ENCODE data around the gene SMIM7. TPM values are rescaled to one million over a fixed set of nuclear protein-coding genes. Genes with fewer than 3 reads are reported as not detected.
A peak's percentile ranks its signal among the peaks of the same experiment; 100 is the strongest.

The SMIM7 gene
- total and polyA plus RNA-seq, 5 donors, result 42.7 to 62.6 (median 48.5) TPM

- no peaks in the 10 kb centered on the region for H3K9me3 ChIP-seq (ENCODE audit: control insufficient read depth, low read length)
- H3K27ac ChIP-seq (ENCODE audit: low read length), result no peak overlapping the region
- no peaks in the 10 kb centered on the region for H3K27me3 ChIP-seq (ENCODE audit: control insufficient read depth, insufficient read depth)
- H3K4me1 ChIP-seq (ENCODE audit: control insufficient read depth, insufficient read depth, low read length), result peaks cover 34% of the 10 kb centered on the region
- no peak overlapping the region for H3K4me3 ChIP-seq (ENCODE audit: low read length)
- 88% methylated on average over 5 of the region's 5 CpGs for WGBS
- ATAC-seq, result no peak
- no peak for DNase-seq
- intact Hi-C loops (cut with DNase I), result no loop called here
Measured at GRCh38 chr19:16609511-16610200, 50.3 kb downstream of the SMIM7 start.

- intact Hi-C loops (cut with DNase I), result no loop called here
- ATAC-seq (peak; percentile 79 to 84), DNase-seq (no peak)
- 64% methylated on average over 1 of the region's 1 CpG for WGBS
- Histone ChIP-seq H3K4me3 (ENCODE audit: low read length) (no peak overlapping the region), H3K27ac (ENCODE audit: low read length) (peak overlapping the region; percentile 79), H3K27me3 (ENCODE audit: control insufficient read depth, insufficient read depth) (no peaks in the 10 kb centered on the region), H3K4me1 (ENCODE audit: control insufficient read depth, insufficient read depth, low read length) (peaks cover 30% of the 10 kb centered on the region), H3K9me3 (ENCODE audit: control insufficient read depth, low read length) (no peaks in the 10 kb centered on the region)
Measured at GRCh38 chr19:16608290-16608739, 51.6 kb downstream of the SMIM7 start.

DNA sequence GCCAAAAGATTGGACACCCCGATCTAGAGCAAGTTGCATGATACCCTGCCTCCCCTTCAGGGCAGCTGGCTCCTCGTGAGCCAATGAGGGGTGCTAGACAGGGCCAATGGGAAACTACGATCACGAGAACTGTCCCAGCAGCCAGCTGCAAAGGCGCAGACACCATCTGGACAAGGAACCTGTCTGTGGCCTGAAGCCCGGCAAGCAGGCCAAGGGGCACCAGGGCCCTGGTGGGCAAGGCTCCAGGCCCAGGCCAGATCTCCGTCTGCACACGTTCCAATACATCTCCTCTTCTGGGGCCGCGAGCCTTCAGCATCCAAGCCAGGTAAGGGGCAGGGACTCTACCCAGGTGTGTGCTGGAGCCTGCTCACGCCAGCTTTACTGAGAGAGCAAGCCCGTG lies 52.1 kb downstream of the SMIM7 start:
- ATAC-seq, result peak; percentile 4 to 21
- Histone ChIP-seq H3K27me3 (ENCODE audit: control insufficient read depth, insufficient read depth) (no peaks in the 10 kb centered on the region), H3K9me3 (ENCODE audit: control insufficient read depth, low read length) (no peaks in the 10 kb centered on the region), H3K4me3 (ENCODE audit: low read length) (no peak overlapping the region), H3K27ac (ENCODE audit: low read length) (peak overlapping the region; percentile 79), H3K4me1 (ENCODE audit: control insufficient read depth, insufficient read depth, low read length) (peaks cover 32% of the 10 kb centered on the region)
- intact Hi-C loops (cut with DNase I), result no loop called here
- DNase-seq, result no peak
- WGBS, result 81% methylated on average over 12 of the region's 12 CpGs

GRCh38 chr19:16605553-16605994 lies 54.4 kb downstream of the SMIM7 start:
- WGBS, result 43% methylated on average over 8 of the region's 8 CpGs
- Histone ChIP-seq H3K9me3 (ENCODE audit: control insufficient read depth, low read length) (no peaks in the 10 kb centered on the region), H3K4me3 (ENCODE audit: low read length) (no peak overlapping the region), H3K27me3 (ENCODE audit: control insufficient read depth, insufficient read depth) (no peaks in the 10 kb centered on the region), H3K27ac (ENCODE audit: low read length) (no peak overlapping the region), H3K4me1 (ENCODE audit: control insufficient read depth, insufficient read depth, low read length) (peaks cover 26% of the 10 kb centered on the region)
- ATAC-seq (peak; percentile 42 to 46), DNase-seq (peak in 2 of 3 donors; percentile 74 to 79)
- intact Hi-C loops (cut with DNase I), result no loop called here

DNA sequence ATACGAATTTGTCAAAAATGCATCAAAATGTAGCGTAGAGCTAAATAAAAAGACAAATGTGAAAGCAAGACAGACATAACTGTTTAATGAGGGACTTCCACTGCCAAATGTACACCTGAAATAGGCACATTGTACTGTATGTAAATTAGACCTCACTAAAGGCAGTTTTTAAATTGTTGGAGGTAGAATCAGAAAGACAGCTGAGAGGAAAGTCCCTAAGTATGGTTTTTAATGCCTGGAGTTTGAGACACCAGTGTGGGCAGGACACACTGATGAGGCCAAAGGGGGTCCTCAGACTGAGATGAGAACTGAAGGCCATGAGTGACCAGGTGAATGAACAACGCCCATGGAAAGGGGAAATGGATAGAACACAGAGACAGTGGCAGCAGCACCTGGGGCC lies 54.8 kb downstream of the SMIM7 start:
- no peak overlapping the region for H3K27ac ChIP-seq (ENCODE audit: low read length)
- no peak for ATAC-seq
- no peak for DNase-seq
- H3K27me3 ChIP-seq (ENCODE audit: control insufficient read depth, insufficient read depth), result no peaks in the 10 kb centered on the region
- no peaks in the 10 kb centered on the region for H3K9me3 ChIP-seq (ENCODE audit: control insufficient read depth, low read length)
- intact Hi-C loops (cut with DNase I), result no loop called here
- WGBS, result 92% methylated on average over 3 of the region's 3 CpGs
- H3K4me1 ChIP-seq (ENCODE audit: control insufficient read depth, insufficient read depth, low read length), result peaks cover 25% of the 10 kb centered on the region
- no peak overlapping the region for H3K4me3 ChIP-seq (ENCODE audit: low read length)

GRCh38 chr19:16604615-16605014 lies 55.3 kb downstream of the SMIM7 start:
- ATAC-seq, result no peak
- intact Hi-C loops (cut with DNase I), result no loop called here
- H3K4me1 ChIP-seq (ENCODE audit: control insufficient read depth, insufficient read depth, low read length), result peaks cover 29% of the 10 kb centered on the region
- no peak overlapping the region for H3K27ac ChIP-seq (ENCODE audit: low read length)
- H3K4me3 ChIP-seq (ENCODE audit: low read length), result no peak overlapping the region
- no peaks in the 10 kb centered on the region for H3K9me3 ChIP-seq (ENCODE audit: control insufficient read depth, low read length)
- no peak for DNase-seq
- WGBS, result 85% methylated on average over 6 of the region's 6 CpGs
- no peaks in the 10 kb centered on the region for H3K27me3 ChIP-seq (ENCODE audit: control insufficient read depth, insufficient read depth)

DNA sequence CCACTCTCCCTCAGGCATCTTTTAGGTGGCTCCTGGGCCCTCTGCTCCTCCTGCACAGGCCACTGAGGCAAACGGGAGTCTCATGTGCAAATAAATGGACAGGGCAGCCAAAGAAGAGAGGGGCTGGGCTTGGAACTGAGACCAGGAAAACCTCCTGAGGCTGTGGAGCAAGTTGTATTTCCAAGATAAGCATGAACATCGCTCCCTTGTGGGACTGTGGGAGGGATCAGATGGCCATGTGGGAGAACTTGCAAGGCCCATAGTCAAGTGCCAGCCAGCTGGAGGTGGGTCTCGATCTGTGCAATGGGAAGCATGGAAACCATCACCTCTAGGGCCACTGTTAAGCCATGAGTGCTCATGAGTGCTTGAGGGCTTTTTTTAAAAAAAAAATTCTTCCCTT lies 56.9 kb downstream of the SMIM7 start:
- H3K4me1 ChIP-seq (ENCODE audit: control insufficient read depth, insufficient read depth, low read length), result peaks cover 29% of the 10 kb centered on the region
- no peak for ATAC-seq
- intact Hi-C loops (cut with DNase I), result no loop called here

GRCh38 chr19:16601378-16602052 lies 58.4 kb downstream of the SMIM7 start:
- no peak overlapping the region for H3K4me3 ChIP-seq (ENCODE audit: low read length)
- H3K27ac ChIP-seq (ENCODE audit: low read length), result peak overlapping the region; percentile 16
- H3K4me1 ChIP-seq (ENCODE audit: control insufficient read depth, insufficient read depth, low read length), result peaks cover 21% of the 10 kb centered on the region
- peak; percentile 29 to 40 for ATAC-seq
- H3K9me3 ChIP-seq (ENCODE audit: control insufficient read depth, low read length), result no peaks in the 10 kb centered on the region
- peak in 1 of 3 donors; percentile 72 for DNase-seq
- 71% methylated on average over 20 of the region's 20 CpGs for WGBS
- H3K27me3 ChIP-seq (ENCODE audit: control insufficient read depth, insufficient read depth), result no peaks in the 10 kb centered on the region
- intact Hi-C loops (cut with DNase I), result no loop called here

More for the DNA sequence above, 56.9 kb downstream of the SMIM7 start:
- no peak overlapping the region for H3K27ac ChIP-seq (ENCODE audit: low read length)
- WGBS, result 45% methylated on average over 3 of the region's 3 CpGs
- H3K9me3 ChIP-seq (ENCODE audit: control insufficient read depth, low read length), result no peaks in the 10 kb centered on the region
- no peaks in the 10 kb centered on the region for H3K27me3 ChIP-seq (ENCODE audit: control insufficient read depth, insufficient read depth)
- no peak for DNase-seq
- H3K4me3 ChIP-seq (ENCODE audit: low read length), result no peak overlapping the region

DNA sequence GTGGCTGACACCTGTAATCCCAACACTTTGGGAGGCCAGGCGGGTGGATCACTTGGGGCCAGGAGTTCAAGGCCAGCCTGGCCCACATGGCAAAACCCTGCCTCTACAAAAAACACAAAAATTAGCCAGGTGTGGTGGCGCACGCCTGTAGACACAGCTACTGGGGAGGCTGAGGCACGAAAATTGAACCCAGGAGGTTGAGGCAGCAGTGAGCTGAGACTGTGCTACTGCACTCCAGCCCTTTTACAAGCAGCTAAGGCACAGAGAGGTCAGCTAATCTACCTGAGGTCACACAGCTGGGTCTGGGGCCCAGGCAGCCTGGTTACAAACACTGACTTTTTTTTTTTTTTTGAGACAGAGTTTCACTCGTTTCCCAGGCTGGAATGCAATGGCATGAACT lies 59.1 kb downstream of the SMIM7 start:
- Histone ChIP-seq H3K4me1 (ENCODE audit: control insufficient read depth, insufficient read depth, low read length) (peaks cover 22% of the 10 kb centered on the region), H3K27me3 (ENCODE audit: control insufficient read depth, insufficient read depth) (no peaks in the 10 kb centered on the region), H3K4me3 (ENCODE audit: low read length) (no peak overlapping the region), H3K9me3 (ENCODE audit: control insufficient read depth, low read length) (no peaks in the 10 kb centered on the region), H3K27ac (ENCODE audit: low read length) (no peak overlapping the region)
- no peak for DNase-seq
- 88% methylated on average over 5 of the region's 5 CpGs for WGBS
- no peak for ATAC-seq
- intact Hi-C loops (cut with DNase I), result no loop called here

- ATAC-seq, result no peak
- H3K27ac ChIP-seq (ENCODE audit: low read length), result no peak overlapping the region
- H3K4me3 ChIP-seq (ENCODE audit: low read length), result no peak overlapping the region
- no peaks in the 10 kb centered on the region for H3K9me3 ChIP-seq (ENCODE audit: control insufficient read depth, low read length)
- WGBS, result 91% methylated on average over 6 of the region's 6 CpGs
- H3K27me3 ChIP-seq (ENCODE audit: control insufficient read depth, insufficient read depth), result no peaks in the 10 kb centered on the region
- no peak for DNase-seq
- intact Hi-C loops (cut with DNase I), result no loop called here
- H3K4me1 ChIP-seq (ENCODE audit: control insufficient read depth, insufficient read depth, low read length), result peaks cover 16% of the 10 kb centered on the region
Measured at GRCh38 chr19:16599655-16600346, 60.1 kb downstream of the SMIM7 start.

DNA sequence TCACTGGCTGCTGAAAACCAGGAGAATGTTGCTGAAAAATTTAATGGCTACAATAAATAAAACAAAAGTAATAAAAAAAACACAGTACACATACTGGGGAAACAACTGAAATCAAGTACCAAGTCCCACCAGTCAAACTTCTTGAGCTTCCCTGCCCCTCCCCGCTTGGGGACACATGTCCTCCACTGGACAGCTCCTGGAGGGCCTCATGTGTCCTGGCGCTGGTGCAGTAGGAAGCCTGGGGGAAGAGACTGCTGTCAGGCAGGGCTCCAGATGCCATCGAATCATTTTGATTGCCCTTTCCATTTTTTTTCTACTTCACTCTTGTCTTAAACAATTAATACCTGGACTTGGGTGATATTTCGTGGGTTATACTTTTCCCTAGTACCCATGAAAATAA lies 61.1 kb downstream of the SMIM7 start:
- Histone ChIP-seq H3K9me3 (ENCODE audit: control insufficient read depth, low read length) (no peaks in the 10 kb centered on the region), H3K27me3 (ENCODE audit: control insufficient read depth, insufficient read depth) (no peaks in the 10 kb centered on the region), H3K4me3 (ENCODE audit: low read length) (no peak overlapping the region), H3K4me1 (ENCODE audit: control insufficient read depth, insufficient read depth, low read length) (peaks cover 14% of the 10 kb centered on the region), H3K27ac (ENCODE audit: low read length) (no peak overlapping the region)
- 45% methylated on average over 4 of the region's 4 CpGs for WGBS
- DNase-seq (no peak), ATAC-seq (no peak)
- intact Hi-C loops (cut with DNase I), result no loop called here
